Calu3 (cell line): ENCODE results near the gene LYPD6B. TPM values are rescaled to one million over a fixed set of nuclear protein-coding genes. Genes with fewer than 3 reads are reported as not detected.

Experiments used
- BruUV-seq: library from RNA; stranded (reverse); fragments of 400-500 nt; replicated peaks from 2 replicates; lab custom pipeline; 2021; lab: Mats Ljungman, UMichigan
- CTCF ChIA-PET: fragments of 300-600 bp; sonication (Branson Sonifier 250); formaldehyde crosslinking; loops from one replicate; lab custom pipeline; 2022; ENCODE audit warnings: antibody characterized with exemption; lab: Charles Lee
- DNase-seq: peaks from one replicate; pipeline ENCODE4 v3.0.0; 2022
- H3K27ac Mint-ChIP-seq: one replicate; pipeline ENCODE4 v1.8.0; 2022; ENCODE audit warnings: mixed read lengths; ENCODE audit not compliant: unreplicated experiment
- H3K27me3 Mint-ChIP-seq: one replicate; pipeline ENCODE4 v1.8.0; 2022; ENCODE audit warnings: mixed read lengths; ENCODE audit not compliant: unreplicated experiment
- H3K36me3 Mint-ChIP-seq: one replicate; pipeline ENCODE4 v1.8.0; 2022; ENCODE audit warnings: mild to moderate bottlenecking, moderate library complexity, mixed read lengths; ENCODE audit not compliant: insufficient read depth, unreplicated experiment
- H3K4me1 Mint-ChIP-seq: one replicate; pipeline ENCODE4 v1.8.0; 2022; ENCODE audit warnings: mild to moderate bottlenecking, low read depth, mixed read lengths; ENCODE audit not compliant: unreplicated experiment
- H3K4me3 Mint-ChIP-seq: one replicate; pipeline ENCODE4 v1.8.0; 2022; ENCODE audit warnings: mild to moderate bottlenecking, low read depth, moderate library complexity, mixed read lengths; ENCODE audit not compliant: unreplicated experiment
- H3K9me3 Mint-ChIP-seq: one replicate; pipeline ENCODE4 v1.8.0; 2022; ENCODE audit warnings: low read depth, mixed read lengths; ENCODE audit not compliant: unreplicated experiment
- intact Hi-C: fragments of 100-400 bp; cut with micrococcal nuclease; formaldehyde crosslinking; loops from one replicate; pipeline ENCODE4 v1.10.0; 2022; ENCODE audit not compliant: unreplicated experiment
- total RNA-seq: library from RNA; stranded (reverse); gene quantifications from 2 replicates; pipeline ENCODE4 v1.2.3, GENCODE V29; 2022
- TF ChIP-seq, protein P1 (sequence below): fragments of 200-600 bp; IDR thresholded peaks from one replicate; pipeline ENCODE4 v1.8.0; 2022; ENCODE audit warnings: antibody characterized with exemption; ENCODE audit not compliant: unreplicated experiment

The LYPD6B gene
- total RNA-seq, 1 experiment from 2014 or later = 0.87 TPM

GRCh38 chr2:149175956-149176355 lies 137.5 kb downstream of the LYPD6B start:
- DNase-seq = no peak
- no peaks in the 10 kb centered on the region for H3K36me3 Mint-ChIP-seq
- TF ChIP-seq, protein P1, sequence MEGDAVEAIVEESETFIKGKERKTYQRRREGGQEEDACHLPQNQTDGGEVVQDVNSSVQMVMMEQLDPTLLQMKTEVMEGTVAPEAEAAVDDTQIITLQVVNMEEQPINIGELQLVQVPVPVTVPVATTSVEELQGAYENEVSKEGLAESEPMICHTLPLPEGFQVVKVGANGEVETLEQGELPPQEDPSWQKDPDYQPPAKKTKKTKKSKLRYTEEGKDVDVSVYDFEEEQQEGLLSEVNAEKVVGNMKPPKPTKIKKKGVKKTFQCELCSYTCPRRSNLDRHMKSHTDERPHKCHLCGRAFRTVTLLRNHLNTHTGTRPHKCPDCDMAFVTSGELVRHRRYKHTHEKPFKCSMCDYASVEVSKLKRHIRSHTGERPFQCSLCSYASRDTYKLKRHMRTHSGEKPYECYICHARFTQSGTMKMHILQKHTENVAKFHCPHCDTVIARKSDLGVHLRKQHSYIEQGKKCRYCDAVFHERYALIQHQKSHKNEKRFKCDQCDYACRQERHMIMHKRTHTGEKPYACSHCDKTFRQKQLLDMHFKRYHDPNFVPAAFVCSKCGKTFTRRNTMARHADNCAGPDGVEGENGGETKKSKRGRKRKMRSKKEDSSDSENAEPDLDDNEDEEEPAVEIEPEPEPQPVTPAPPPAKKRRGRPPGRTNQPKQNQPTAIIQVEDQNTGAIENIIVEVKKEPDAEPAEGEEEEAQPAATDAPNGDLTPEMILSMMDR = no peak
- no peaks in the 10 kb centered on the region for H3K27me3 Mint-ChIP-seq
- H3K4me1 Mint-ChIP-seq = peaks cover 17% of the 10 kb centered on the region
- H3K9me3 Mint-ChIP-seq = peaks cover 2% of the 10 kb centered on the region
- intact Hi-C loops = no loop called here
- no peak overlapping the region for H3K4me3 Mint-ChIP-seq
- CTCF ChIA-PET = no interaction called here
- no peak overlapping the region for H3K27ac Mint-ChIP-seq
- BruUV-seq = no TSS peak

DNA sequence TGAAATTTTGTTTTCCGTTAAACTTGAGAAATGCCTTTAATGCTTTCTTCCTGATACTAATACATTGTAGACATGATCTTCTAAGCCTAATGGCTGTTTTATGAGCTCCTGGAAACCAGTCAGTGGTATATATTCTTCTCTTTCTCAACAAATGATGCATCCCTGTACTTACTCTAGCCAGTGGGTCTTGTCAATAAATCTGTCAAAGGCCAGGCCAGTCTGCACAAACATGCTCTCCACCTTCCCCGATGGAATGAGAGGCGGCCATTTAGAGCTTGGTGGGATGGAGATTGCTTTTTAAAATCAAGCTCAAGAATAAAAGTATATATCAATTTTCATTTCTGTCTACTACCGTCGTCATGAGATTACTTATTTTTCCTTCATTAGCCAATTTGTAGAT lies 140.1 kb downstream of the LYPD6B start:
- H3K4me3 Mint-ChIP-seq = no peak overlapping the region
- no peak overlapping the region for H3K27ac Mint-ChIP-seq
- no peaks in the 10 kb centered on the region for H3K36me3 Mint-ChIP-seq
- H3K27me3 Mint-ChIP-seq = no peaks in the 10 kb centered on the region
- no TSS peak for BruUV-seq
- CTCF ChIA-PET = no interaction called here
- TF ChIP-seq, protein P1 = no peak
- H3K4me1 Mint-ChIP-seq = peaks cover 24% of the 10 kb centered on the region
- no peak for DNase-seq
- H3K9me3 Mint-ChIP-seq = no peaks in the 10 kb centered on the region
- intact Hi-C loops = no loop called here

DNA sequence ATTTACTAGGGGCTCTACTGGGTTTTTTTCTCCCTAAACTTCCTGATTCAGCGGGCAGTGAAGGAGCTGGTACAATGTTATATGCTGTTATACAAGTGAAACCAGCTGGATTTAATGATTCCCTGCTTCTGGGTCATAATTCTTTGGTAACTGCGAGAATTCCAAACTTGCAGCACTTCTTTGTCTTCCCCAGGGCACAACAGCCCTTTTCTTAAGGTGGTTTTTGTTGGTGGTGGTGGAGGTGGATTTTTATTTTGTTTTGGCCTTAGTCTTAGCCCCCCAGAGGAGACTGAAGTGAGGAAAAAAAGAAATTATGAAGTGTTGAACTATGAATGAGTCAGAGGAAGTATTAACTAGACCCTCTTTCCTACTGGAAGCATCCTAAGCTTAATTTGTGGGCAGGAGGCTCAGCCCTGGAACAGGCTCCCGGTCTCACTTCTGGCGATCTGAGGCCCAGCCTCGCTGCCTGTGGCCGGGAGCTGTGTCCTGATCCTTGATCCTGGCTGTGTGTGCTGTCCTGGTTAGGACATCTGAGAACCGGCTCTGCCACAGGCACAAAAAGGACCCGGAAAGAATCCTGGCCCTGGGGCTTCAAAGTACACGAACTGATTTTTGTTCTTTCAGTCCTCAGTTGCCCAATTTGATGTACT lies 141.9 kb downstream of the LYPD6B start:
- Mint-ChIP-seq H3K4me3 (no peak overlapping the region), H3K9me3 (no peaks in the 10 kb centered on the region), H3K36me3 (no peaks in the 10 kb centered on the region), H3K27ac (no peak overlapping the region), H3K27me3 (no peaks in the 10 kb centered on the region), H3K4me1 (peaks cover 23% of the 10 kb centered on the region)
- CTCF ChIA-PET = interaction anchor here (1.0 to 1.5 kb wide), 2 partner anchors 9 to 10 kb away, joined by 3 to 5 read pairs; no protein-coding TSS in a partner anchor
- no peak for DNase-seq
- no TSS peak for BruUV-seq
- TF ChIP-seq, protein P1 = no peak
- intact Hi-C loops = no loop called here

GRCh38 chr2:149183187-149183586 lies 144.7 kb downstream of the LYPD6B start:
- Mint-ChIP-seq H3K4me1 (peaks cover 34% of the 10 kb centered on the region), H3K27ac (no peak overlapping the region)

More at GRCh38 chr2:149183187-149183586, 144.7 kb downstream of the LYPD6B start:
- Mint-ChIP-seq H3K9me3 (no peaks in the 10 kb centered on the region), H3K27me3 (no peaks in the 10 kb centered on the region), H3K36me3 (no peaks in the 10 kb centered on the region), H3K4me3 (no peak overlapping the region)
- CTCF ChIA-PET = no interaction called here
- TF ChIP-seq, protein P1 = no peak
- intact Hi-C loops = no loop called here
- DNase-seq = no peak
- no TSS peak for BruUV-seq
